Measurements from ENCODE around the gene CARMIL3. TPM values are rescaled to one million over a fixed set of nuclear protein-coding genes. Genes with fewer than 3 reads are reported as not detected.

CARMIL3 gene
- total RNA-seq, 3 donors from 2014 or later: 0.16 to 0.98 (median 0.73) TPM

- intact Hi-C loops (cut with DNase I; ENCODE audit: low total_unique reads): loop anchor here (10.0 kb wide), 1 partner anchor 1591 kb away; no protein-coding TSS in a partner anchor
- no peaks in the 10 kb centered on the region for H3K36me3 ChIP-seq
- no peak overlapping the region for H3K4me3 ChIP-seq
- peaks cover 0 to 6% of the 10 kb centered on the region in 2 donors for H3K27me3 ChIP-seq
- no peaks in the 10 kb centered on the region for H3K9me3 ChIP-seq
- H3K4me1 ChIP-seq: no peaks in the 10 kb centered on the region
- H3K27ac ChIP-seq: no peak overlapping the region
- no peak for DNase-seq (ENCODE audit: low spot score in 2 of 2)
- no peak for TF ChIP-seq POLR2AphosphoS5 (IDR thresholded peaks at IDR 0.05)
- TF ChIP-seq, protein P1, sequence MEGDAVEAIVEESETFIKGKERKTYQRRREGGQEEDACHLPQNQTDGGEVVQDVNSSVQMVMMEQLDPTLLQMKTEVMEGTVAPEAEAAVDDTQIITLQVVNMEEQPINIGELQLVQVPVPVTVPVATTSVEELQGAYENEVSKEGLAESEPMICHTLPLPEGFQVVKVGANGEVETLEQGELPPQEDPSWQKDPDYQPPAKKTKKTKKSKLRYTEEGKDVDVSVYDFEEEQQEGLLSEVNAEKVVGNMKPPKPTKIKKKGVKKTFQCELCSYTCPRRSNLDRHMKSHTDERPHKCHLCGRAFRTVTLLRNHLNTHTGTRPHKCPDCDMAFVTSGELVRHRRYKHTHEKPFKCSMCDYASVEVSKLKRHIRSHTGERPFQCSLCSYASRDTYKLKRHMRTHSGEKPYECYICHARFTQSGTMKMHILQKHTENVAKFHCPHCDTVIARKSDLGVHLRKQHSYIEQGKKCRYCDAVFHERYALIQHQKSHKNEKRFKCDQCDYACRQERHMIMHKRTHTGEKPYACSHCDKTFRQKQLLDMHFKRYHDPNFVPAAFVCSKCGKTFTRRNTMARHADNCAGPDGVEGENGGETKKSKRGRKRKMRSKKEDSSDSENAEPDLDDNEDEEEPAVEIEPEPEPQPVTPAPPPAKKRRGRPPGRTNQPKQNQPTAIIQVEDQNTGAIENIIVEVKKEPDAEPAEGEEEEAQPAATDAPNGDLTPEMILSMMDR (IDR thresholded peaks at IDR 0.05): no peak
- TF ChIP-seq POLR2A (IDR thresholded peaks at IDR 0.05): no peak
Observed at GRCh38 chr14:24075485-24076301, 23.9 kb downstream of the CARMIL3 start.

DNA sequence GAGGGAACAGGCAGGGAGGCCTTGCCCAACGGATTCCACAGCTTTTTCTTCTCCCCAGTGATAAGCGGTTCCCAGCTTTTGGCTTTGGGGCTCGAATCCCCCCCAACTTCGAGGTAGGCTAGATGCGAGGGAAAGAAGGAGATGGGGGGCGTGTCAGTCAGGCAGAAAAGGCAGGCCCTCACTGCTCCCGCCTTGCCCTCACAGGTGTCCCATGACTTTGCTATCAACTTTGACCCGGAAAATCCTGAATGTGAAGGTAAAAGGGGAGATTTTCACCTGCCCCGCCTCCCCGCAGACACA lies 24.4 kb downstream of the CARMIL3 start:
- DNase-seq (ENCODE audit: low spot score in 2 of 2): no peak
- Histone ChIP-seq H3K4me1 (no peaks in the 10 kb centered on the region), H3K27ac (no peak overlapping the region), H3K36me3 (no peaks in the 10 kb centered on the region), H3K4me3 (no peak overlapping the region), H3K27me3 (peaks cover 0 to 6% of the 10 kb centered on the region in 2 donors), H3K9me3 (no peaks in the 10 kb centered on the region)
- intact Hi-C loops (cut with DNase I; ENCODE audit: low total_unique reads): loop anchor here (10.0 kb wide), 1 partner anchor 1591 kb away; no protein-coding TSS in a partner anchor
- TF ChIP-seq POLR2AphosphoS5 (IDR thresholded peaks at IDR 0.05) (no peak), POLR2A (IDR thresholded peaks at IDR 0.05) (no peak)
- TF ChIP-seq, protein P1 (IDR thresholded peaks at IDR 0.05): no peak

- intact Hi-C loops (cut with DNase I; ENCODE audit: low total_unique reads): loop anchor here (10.0 kb wide), 1 partner anchor 1592 kb away; no protein-coding TSS in a partner anchor
- Histone ChIP-seq H3K4me3 (no peak overlapping the region), H3K4me1 (no peaks in the 10 kb centered on the region), H3K27ac (no peak overlapping the region), H3K36me3 (no peaks in the 10 kb centered on the region), H3K27me3 (peaks cover 0 to 6% of the 10 kb centered on the region in 2 donors), H3K9me3 (no peaks in the 10 kb centered on the region)
- no peak for DNase-seq (ENCODE audit: low spot score in 2 of 2)
- TF ChIP-seq POLR2A (IDR thresholded peaks at IDR 0.05) (no peak), POLR2AphosphoS5 (IDR thresholded peaks at IDR 0.05) (no peak)
- TF ChIP-seq, protein P1 (IDR thresholded peaks at IDR 0.05): no peak
Observed at GRCh38 chr14:24077086-24077485, 25.3 kb downstream of the CARMIL3 start.

- TF ChIP-seq POLR2A (IDR thresholded peaks at IDR 0.05) (no peak), POLR2AphosphoS5 (IDR thresholded peaks at IDR 0.05) (no peak)
- TF ChIP-seq, protein P1 (IDR thresholded peaks at IDR 0.05): no peak
- intact Hi-C loops (cut with DNase I; ENCODE audit: low total_unique reads): loop anchor here (10.0 kb wide), 1 partner anchor 1593 kb away; no protein-coding TSS in a partner anchor
- peaks cover 0 to 6% of the 10 kb centered on the region in 2 donors for H3K27me3 ChIP-seq
- H3K27ac ChIP-seq: no peak overlapping the region
- H3K4me3 ChIP-seq: no peak overlapping the region
- H3K36me3 ChIP-seq: no peaks in the 10 kb centered on the region
- H3K9me3 ChIP-seq: no peaks in the 10 kb centered on the region
- no peaks in the 10 kb centered on the region for H3K4me1 ChIP-seq
- DNase-seq (ENCODE audit: low spot score in 2 of 2): no peak
Observed at GRCh38 chr14:24078146-24078545, 26.3 kb downstream of the CARMIL3 start.

DNA sequence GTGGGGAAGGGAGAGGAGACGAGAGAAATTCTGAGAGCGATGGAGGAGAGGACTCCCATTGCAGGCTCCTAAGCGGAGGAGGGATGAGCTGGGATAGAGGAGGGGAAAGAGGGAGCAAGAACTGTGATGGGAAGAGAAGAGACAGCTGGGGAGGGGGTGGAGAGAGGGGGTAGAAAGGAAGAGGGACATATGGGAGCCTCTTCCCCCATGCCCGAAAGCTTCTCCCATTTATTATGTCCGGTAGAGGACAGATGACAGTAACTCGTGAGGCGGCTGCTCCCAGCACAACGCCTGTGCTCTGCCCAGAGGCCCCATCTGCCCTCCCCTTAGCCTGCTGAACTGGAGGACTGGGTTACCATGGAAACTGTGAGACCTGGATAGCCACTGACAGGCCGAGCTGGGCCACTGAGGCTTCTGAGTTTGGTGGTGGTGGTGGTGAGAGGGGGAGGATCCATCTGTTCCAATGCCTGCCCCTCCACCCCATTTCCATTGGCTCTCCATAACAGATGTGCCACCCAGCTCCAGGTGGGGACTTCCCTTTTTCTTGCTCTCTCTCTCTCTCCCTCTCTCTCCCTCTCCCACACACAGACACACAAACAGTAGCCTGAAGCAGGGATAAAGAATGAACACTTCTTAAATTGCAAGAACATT lies 27.8 kb downstream of the CARMIL3 start:
- Histone ChIP-seq H3K36me3 (no peaks in the 10 kb centered on the region), H3K9me3 (no peaks in the 10 kb centered on the region), H3K4me3 (no peak overlapping the region), H3K27me3 (no peaks in the 10 kb centered on the region), H3K4me1 (no peaks in the 10 kb centered on the region), H3K27ac (no peak overlapping the region)
- intact Hi-C loops (cut with DNase I; ENCODE audit: low total_unique reads): loop anchor here (10.0 kb wide), 1 partner anchor 1595 kb away; no protein-coding TSS in a partner anchor
- DNase-seq (ENCODE audit: low spot score in 2 of 2): no peak
- TF ChIP-seq, protein P1 (IDR thresholded peaks at IDR 0.05): no peak
- TF ChIP-seq POLR2A (IDR thresholded peaks at IDR 0.05) (no peak), POLR2AphosphoS5 (IDR thresholded peaks at IDR 0.05) (no peak)
